Measurements from ENCODE around the gene EEF1AKMT1.
"Not testable (repeated sequence)": the region's sequence is repeated elsewhere in the genome, so short reads cannot be mapped to it uniquely, and the experiment has no call there.

Gene EEF1AKMT1

DNA sequence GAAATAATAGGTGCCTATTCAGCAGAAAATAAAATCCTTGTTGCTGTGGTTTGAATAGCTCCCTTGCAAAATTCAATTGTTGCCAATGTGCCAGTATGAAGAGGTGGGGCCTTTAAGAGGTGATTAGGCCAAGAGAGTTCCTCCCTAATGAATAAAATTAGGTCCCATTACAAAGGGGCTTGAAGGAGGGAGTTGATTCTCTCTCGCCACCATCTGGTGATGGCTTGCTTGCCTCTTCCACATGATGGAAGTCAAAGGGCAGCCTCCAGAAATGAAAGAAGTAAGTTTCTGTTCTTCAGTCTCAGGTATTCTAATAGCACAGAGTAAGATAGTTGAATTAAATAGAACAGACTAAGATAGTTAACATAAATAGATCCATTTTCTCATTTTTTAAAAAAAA is 3.0 kb upstream of the EEF1AKMT1 start:
- DNase-seq (ENCODE audit: low spot score) = no peak

- DNase-seq (ENCODE audit: low spot score) = no peak
Observed at GRCh38 chr13:20775961-20776360, 2.2 kb upstream of the EEF1AKMT1 start.

DNA sequence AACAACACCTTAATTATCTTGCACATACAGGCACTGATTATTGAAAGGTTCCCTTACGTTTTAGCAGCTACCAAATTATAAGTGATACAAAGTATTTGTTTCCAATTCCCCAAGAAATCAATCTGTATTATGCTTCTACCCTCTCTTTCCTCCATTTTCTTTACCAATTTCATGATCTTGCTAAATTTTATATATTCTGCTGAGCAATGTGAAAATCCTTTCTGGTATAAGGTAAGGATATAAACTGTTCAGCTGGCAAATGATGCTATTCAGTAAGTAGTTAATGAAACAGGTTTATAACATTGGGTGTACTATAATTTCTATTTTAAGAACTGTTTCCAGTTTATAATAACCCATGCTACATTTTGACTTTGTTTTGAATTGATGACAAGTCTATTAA is 985 bp upstream of the EEF1AKMT1 start:
- no peak for DNase-seq (ENCODE audit: low spot score)

GRCh38 chr13:20772401-20773131 is 1.2 kb downstream of the EEF1AKMT1 start:
- DNase-seq (ENCODE audit: low spot score) = no peak

DNA sequence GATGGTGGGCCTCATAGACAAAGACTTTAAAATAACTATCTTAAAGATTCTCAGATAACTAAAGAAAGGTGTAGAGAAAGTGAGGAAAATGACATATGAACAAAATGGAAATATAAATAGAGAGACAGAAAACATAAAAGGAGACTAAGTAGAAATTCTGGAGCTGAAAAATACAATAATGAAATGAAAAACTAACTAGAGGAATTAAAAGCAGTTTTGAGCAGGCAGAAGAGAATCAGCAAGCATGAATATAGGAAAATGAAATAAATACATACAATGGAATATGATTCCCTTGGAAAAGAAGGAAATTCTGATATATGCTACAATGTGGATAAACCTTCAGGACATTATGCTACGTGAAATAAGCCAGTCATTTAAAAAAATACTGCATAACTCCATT is 3.9 kb downstream of the EEF1AKMT1 start:
- DNase-seq (ENCODE audit: low spot score) = no peak

GRCh38 chr13:20769091-20769490 is 4.7 kb downstream of the EEF1AKMT1 start:
- DNase-seq (ENCODE audit: low spot score) = no peak

DNA sequence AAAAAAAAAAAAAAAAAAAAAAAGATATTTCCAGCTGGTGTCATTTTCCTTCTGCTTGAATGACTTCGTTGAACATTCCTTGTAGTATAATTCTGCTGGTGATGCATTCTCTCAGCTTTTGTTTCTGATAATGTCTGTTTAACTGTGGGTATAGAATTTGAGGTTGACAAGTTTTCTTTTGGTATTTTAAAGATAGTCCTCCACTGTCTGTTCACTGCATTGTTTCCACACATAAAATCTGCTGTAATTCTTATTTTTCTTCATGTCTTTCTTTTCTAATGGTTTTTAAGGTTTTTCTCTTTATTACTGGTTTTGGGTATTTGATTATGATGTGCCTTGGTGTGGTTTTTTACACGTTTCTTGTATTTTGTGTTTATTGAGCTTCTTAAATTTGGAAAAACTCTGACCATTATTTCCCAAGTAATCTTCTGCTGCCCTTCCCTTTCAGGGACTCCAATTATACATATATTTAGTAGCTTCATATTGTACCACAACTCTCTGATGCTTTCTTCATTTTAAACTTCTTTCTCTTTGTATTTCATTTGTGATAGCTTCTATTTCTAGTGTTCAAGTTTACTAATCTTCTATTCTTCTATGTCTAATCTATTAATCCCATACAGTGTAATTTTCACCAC is 6.3 kb downstream of the EEF1AKMT1 start:
- DNase-seq (ENCODE audit: low spot score) = no peak

DNA sequence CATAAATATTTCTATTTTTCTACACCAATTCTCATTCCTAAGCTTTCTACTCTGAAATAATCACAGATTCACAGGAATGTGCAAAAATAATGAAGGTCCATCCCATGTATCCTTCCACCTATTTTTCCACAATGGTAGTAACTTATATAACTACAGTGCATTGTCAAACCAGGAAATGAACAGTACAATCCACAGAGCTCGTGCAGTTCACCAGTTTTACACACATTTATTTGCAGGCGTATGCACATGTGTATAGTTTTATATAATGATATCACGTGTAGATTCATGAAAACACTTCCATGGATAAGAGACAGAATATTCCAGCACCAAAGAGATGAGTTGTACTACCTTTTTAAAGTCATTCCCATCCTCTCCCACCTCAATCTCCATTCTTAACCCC is 12.9 kb downstream of the EEF1AKMT1 start:
- no peak for DNase-seq (ENCODE audit: low spot score)

DNA sequence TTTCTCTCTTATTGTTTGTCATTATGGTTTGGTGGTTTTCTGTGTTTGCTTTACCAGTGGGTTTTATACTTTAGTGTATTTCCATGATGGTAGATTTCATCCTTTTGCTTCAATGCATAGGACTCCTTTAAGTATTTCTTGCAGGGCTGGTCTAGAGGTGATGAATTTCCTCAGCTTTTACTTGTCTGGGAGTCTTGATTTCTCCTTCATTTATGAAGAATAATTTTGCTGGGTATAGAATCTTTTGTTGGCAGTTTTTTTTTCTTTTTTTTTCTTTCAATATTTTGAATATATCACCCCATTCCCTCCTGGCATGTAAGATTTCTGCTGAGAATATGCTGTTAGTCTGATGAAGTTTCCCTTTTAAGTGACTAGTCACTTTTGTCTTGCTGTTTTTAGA is 19.8 kb downstream of the EEF1AKMT1 start:
- no peak for DNase-seq (ENCODE audit: low spot score)

DNA sequence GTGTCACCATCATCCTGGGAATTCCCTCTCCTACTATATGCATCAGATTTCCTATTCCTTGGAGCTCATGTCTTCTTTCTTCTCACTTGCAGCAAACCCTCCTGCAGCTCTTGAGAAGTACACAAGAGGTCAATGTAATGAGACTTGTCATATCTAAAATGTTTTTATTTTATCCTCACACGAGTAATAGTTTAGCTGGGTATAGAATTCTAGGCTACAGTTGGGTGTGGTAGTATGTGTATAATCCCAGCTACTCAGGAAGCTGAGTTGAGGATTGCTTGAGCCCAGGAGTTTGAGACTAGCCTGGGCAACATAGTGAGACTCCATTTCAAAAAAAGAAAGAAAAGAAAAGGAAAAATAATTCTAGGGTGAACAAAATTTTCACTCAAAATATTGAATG is 24.4 kb downstream of the EEF1AKMT1 start:
- no peak for DNase-seq (ENCODE audit: low spot score)

GRCh38 chr13:20743830-20744404 is 29.8 kb downstream of the EEF1AKMT1 start:
- not testable (repeated sequence) for DNase-seq (ENCODE audit: low spot score)

DNA sequence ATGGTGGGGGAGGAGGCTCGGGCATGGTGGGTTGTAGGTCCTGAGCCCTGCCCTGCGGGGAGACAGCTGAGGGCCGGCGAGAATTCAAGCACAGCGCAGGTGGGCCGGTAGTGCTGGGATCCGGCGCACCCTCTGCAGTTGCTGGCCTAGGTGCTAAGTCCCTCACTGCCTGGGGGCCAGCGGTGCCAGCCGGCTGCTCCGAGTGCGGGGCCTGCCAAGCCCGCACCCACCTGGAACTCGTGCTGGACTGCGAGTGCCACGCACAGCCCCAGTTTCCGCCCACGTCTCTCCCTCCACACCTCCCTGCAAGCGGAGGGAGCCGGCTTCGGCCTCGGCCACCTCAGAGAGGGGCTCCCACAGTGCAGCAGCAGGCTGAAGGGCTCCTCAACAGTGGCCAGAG is 33.7 kb downstream of the EEF1AKMT1 start:
- no peak for DNase-seq (ENCODE audit: low spot score)

- DNase-seq (ENCODE audit: low spot score) = no peak
Observed at GRCh38 chr13:20738616-20739015, 35.1 kb downstream of the EEF1AKMT1 start.

GRCh38 chr13:20729633-20730585 is 43.9 kb downstream of the EEF1AKMT1 start:
- no peak for DNase-seq (ENCODE audit: low spot score)

GRCh38 chr13:20728579-20729311 is 45.0 kb downstream of the EEF1AKMT1 start:
- DNase-seq (ENCODE audit: low spot score) = no peak

DNA sequence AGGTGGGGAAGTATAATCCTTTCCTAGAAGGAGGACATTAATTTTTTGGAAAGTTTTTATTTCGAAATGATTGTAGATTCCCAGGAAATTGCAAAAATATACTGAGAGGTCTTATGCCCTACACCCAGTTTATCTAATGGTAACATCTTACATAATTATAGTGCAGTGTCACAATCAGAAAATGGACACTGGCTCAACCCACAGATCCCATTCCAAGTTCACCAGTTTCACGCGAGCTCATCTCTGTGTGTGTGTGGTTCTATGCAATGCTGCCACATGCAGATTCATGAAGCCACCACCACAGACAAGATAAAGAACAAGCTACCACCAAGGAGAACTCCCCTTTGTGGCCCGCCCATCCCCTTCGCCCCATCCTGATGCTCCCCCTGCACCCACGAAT is 45.9 kb downstream of the EEF1AKMT1 start:
- no peak for DNase-seq (ENCODE audit: low spot score)

GRCh38 chr13:20721454-20722357 is 52.1 kb downstream of the EEF1AKMT1 start:
- peak; percentile 76 for DNase-seq (ENCODE audit: low spot score)

DNA sequence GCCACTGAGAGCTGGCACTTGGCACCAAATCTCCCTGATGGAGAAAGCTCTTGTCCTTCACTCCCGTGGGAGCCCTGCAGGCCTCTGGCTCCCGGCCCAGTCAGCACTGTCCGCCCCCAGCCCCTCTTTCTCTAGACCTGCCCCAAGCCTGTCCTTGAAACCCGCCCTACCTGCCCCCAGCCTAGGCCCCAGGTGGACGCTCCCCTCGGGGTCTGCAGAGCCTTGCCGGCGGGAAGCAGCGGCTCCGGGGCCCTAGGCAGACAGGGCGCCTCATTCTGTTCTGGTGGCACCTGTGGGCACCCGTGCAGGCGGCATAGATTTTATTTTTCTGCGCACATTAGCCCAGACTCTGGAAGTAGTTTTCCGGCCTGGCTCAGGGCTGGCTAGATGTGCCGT is 52.7 kb downstream of the EEF1AKMT1 start:
- no peak for DNase-seq (ENCODE audit: low spot score)

- no peak for DNase-seq (ENCODE audit: low spot score)
Observed at GRCh38 chr13:20720499-20720898, 53.3 kb downstream of the EEF1AKMT1 start.

GRCh38 chr13:20719783-20720182 is 54.0 kb downstream of the EEF1AKMT1 start:
- no peak for DNase-seq (ENCODE audit: low spot score)

Measured in AG08396 (cell line).